Measurements from ENCODE around the gene TBC1D7.

DNA sequence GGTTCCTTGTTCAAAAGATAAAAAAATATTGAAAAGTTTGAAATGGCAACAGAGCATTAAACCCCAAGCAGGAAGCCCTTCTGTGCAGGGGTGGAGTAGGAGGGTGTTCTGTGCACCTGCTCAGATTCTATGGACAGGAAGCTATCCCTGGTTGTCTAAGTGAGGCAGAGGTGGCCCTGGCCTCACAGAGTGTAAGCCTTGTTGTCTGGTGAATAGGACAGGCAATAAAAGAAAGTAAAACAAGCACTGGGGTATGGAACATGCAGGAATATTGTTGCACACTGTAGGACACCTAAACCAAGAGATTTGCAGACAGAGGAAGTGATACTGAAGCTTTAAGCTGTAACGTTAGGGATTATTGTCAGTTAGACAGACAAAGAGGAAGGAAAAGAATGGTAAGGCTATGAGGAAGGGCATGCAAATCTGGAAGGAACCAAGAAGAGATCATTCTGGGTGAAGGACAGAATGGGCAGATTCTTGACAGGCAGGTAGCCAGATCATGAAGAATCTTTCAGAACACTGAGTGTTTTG is 66.8 kb downstream of the TBC1D7 start:
- TF ChIP-seq, protein P1, sequence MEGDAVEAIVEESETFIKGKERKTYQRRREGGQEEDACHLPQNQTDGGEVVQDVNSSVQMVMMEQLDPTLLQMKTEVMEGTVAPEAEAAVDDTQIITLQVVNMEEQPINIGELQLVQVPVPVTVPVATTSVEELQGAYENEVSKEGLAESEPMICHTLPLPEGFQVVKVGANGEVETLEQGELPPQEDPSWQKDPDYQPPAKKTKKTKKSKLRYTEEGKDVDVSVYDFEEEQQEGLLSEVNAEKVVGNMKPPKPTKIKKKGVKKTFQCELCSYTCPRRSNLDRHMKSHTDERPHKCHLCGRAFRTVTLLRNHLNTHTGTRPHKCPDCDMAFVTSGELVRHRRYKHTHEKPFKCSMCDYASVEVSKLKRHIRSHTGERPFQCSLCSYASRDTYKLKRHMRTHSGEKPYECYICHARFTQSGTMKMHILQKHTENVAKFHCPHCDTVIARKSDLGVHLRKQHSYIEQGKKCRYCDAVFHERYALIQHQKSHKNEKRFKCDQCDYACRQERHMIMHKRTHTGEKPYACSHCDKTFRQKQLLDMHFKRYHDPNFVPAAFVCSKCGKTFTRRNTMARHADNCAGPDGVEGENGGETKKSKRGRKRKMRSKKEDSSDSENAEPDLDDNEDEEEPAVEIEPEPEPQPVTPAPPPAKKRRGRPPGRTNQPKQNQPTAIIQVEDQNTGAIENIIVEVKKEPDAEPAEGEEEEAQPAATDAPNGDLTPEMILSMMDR (IDR thresholded peaks at IDR 0.05) = no peak
- TF ChIP-seq EZH2 (IDR thresholded peaks at IDR 0.05; ENCODE audit: borderline replicate concordance, insufficient read depth, low read depth, low read length, poor library complexity, severe bottlenecking) = no peak

Measured in B cell (primary cell).